Fibroblast of villous mesenchyme (primary cell): ENCODE results near the gene PRSS8. TPM values are rescaled to one million over a fixed set of nuclear protein-coding genes. Genes with fewer than 3 reads are reported as not detected.

Experiments
- DNase-seq: peaks from one replicate; pipeline ENCODE4 v3.0.0-alpha.2; 2010; ENCODE audit warnings: low read depth
- H3K4me3 ChIP-seq: 2 replicates; pipeline ENCODE4 v1.5.1; 2011; ENCODE audit warnings: low read depth, mild to moderate bottlenecking, low read length
- CTCF ChIP-seq: IDR thresholded peaks from 2 replicates; pipeline ENCODE4 v1.5.1; 2012; ENCODE audit warnings: low read depth, mild to moderate bottlenecking, low read length; ENCODE audit not compliant: insufficient read depth
- small RNA-seq: library from RNA; depleted of rRNA; stranded (forward); fragments of <200 nt; gene quantifications from one replicate; pipeline ENCODE3, GENCODE V24; 2012
- total RNA-seq: library from RNA; depleted of rRNA; stranded (reverse); fragments of >200 nt; gene quantifications from 2 replicates; pipeline ENCODE4 v1.2.3, GENCODE V29; 2012

PRSS8 gene
- total RNA-seq, 1 donor: not detected

DNA sequence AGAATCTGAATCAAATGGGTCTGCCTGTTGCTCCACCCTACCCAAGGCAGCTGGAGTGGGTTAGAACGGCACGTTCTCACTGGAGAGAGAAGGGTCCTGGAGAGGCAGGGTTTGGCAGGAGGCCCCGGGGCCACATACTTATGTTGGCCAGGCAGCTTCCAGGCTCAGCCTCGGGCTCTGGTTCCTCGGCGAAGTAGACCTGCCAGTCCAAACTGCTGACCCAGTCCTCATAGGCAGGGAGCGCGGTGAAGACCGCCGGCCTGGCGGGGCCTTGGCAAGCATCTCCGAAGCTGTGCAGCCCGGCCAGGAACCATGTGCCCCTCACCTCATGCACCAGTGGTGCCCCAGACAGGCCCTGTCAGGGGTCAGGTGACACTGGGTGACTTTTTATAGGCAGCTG lies 51.5 kb downstream of the PRSS8 start:
- no peak overlapping the region for H3K4me3 ChIP-seq
- no peak for DNase-seq
- no peak for TF ChIP-seq CTCF

GRCh38 chr16:31083556-31083955 lies 52.0 kb downstream of the PRSS8 start:
- no peak overlapping the region for H3K4me3 ChIP-seq
- DNase-seq: no peak
- no peak for TF ChIP-seq CTCF

DNA sequence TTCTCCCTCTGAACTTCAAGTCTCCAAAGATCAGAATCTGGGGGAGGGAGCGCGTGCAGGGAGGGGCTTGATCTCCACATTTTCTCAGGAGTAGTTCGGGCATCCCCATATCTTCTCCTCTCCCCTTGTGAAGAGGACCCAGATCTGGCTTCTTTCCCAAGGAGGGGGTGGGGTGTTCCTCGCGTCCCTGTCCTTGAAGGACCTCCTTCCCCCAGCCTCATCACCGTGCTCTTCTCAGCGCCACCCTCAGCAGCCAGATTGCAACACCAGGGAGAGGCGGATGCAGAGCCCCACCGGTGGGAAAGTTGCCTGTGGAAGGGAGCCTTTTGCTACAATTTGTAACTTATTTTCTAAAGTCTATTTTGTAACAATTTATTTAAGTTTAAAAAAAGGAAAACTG lies 52.4 kb downstream of the PRSS8 start:
- TF ChIP-seq CTCF: no peak
- DNase-seq: no peak
- H3K4me3 ChIP-seq: no peak overlapping the region

DNA sequence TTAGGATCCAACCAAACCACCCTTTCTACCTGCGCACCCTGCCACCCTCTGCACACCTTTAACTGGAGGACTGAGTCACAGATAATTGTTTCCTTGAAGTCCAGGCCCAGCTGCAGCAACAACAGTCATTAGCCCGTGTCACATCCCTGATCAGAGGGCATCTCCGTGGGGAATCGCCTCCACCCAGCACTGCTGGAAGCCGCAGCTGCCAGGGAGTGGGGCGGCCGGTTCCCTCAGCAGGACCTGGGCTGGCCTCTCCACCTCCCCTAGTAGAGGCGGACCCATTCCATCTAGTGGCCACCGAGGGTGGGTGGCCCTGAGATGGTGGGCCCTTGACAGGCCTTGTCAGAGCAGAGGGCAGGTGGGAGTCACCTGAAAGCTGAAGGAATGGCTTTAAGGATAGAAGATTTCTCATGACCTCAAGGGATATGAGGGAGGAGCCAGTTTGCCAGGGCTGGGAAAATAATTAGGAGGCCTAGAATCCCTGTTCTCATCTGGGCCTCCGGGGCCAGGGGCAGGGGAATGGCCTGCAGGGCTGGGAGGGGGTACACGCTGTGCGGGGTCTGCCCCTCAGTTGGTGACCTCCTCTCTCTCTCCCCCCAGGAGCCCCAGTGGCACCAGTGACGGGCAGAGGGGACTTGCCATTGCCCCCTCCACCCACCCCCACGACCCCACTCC lies 53.0 kb downstream of the PRSS8 start:
- no peak for TF ChIP-seq CTCF
- no peak overlapping the region for H3K4me3 ChIP-seq
- DNase-seq: no peak

Small RNA genes lying within 50 kb of the gene (small RNA-seq; reads per million reads assigned to genes)
- not detected for gene AC009088.4
- not detected for gene NDUFA3P6

Other genes starting within 250 kb of the PRSS8 start
- gene BCL7C, start 241.7 kb downstream of the PRSS8 start, total RNA-seq: 35.0 and 51.2 TPM in 2 replicates
- 3.2 and 3.5 TPM in 2 replicates for gene CTF1, start 239.1 kb downstream of the PRSS8 start, total RNA-seq
- 26.8 and 29.3 TPM in 2 replicates for gene FBXL19, start 212.2 kb downstream of the PRSS8 start, total RNA-seq
- gene ORAI3, start 186.7 kb downstream of the PRSS8 start, total RNA-seq: 43.6 and 45.7 TPM in 2 replicates
- gene SETD1A, start 178.0 kb downstream of the PRSS8 start, total RNA-seq: 3.5 and 8.1 TPM in 2 replicates
- gene HSD3B7, start 150.5 kb downstream of the PRSS8 start, total RNA-seq: 24.8 and 26.8 TPM in 2 replicates
- gene STX1B, start 125.1 kb downstream of the PRSS8 start, total RNA-seq: 2.2 and 2.6 TPM in 2 replicates
- gene STX4, start 102.2 kb downstream of the PRSS8 start, total RNA-seq: 15.5 and 24.2 TPM in 2 replicates
- gene ZNF668, start 61.5 kb downstream of the PRSS8 start, total RNA-seq: 16.0 and 27.1 TPM in 2 replicates
- 13.4 and 15.8 TPM in 2 replicates for gene ZNF646, start 61.3 kb downstream of the PRSS8 start, total RNA-seq
- 1.7 and 1.9 TPM in 2 replicates for gene PRSS53, start 46.8 kb downstream of the PRSS8 start, total RNA-seq
- gene VKORC1, start 40.9 kb downstream of the PRSS8 start, total RNA-seq: 68.2 and 76.0 TPM in 2 replicates
- 28.1 and 34.1 TPM in 2 replicates for gene BCKDK, start 27.3 kb downstream of the PRSS8 start, total RNA-seq
- 23.8 and 24.6 TPM in 2 replicates for gene KAT8, start 18.1 kb downstream of the PRSS8 start, total RNA-seq
- under 0.01 and 0.32 TPM in 2 replicates for gene PRSS36, start 14.3 kb upstream of the PRSS8 start, total RNA-seq
- gene FUS, start 44.4 kb upstream of the PRSS8 start, total RNA-seq: 47.4 and 54.4 TPM in 2 replicates
- gene PYCARD, start 67.0 kb upstream of the PRSS8 start, total RNA-seq: 85.9 and 176 TPM in 2 replicates
- not detected in 2 replicates for gene TRIM72, start 78.4 kb upstream of the PRSS8 start, total RNA-seq
- gene PYDC1, start 81.4 kb upstream of the PRSS8 start, total RNA-seq: not detected in 2 replicates
- not detected in 2 replicates for gene ITGAM, start 124.2 kb upstream of the PRSS8 start, total RNA-seq
- not detected in 2 replicates for gene ITGAX, start 219.4 kb upstream of the PRSS8 start, total RNA-seq